ENCODE results near the gene KLK6. TPM values are rescaled to one million over a fixed set of nuclear protein-coding genes. Genes with fewer than 3 reads are reported as not detected.

KLK6 gene
- total RNA-seq, 2 donors from 2014 or later, result not detected

GRCh38 chr19:50962245-50962644, 7.1 kb downstream of the KLK6 start:
- ATAC-seq (no peak), DNase-seq (no peak)
- Mint-ChIP-seq H3K4me1 (no peaks in the 10 kb centered on the region), H3K4me3 (no peak overlapping the region), H3K27me3 (peaks cover 14% of the 10 kb centered on the region), H3K36me3 (ENCODE audit: low read depth) (peaks cover 3% of the 10 kb centered on the region), H3K27ac (no peak overlapping the region)
- H3K9me3 ChIP-seq (ENCODE audit: control insufficient read depth, low read length, poor library complexity, severe bottlenecking), result no peaks in the 10 kb centered on the region

- Mint-ChIP-seq H3K27ac (no peak overlapping the region), H3K36me3 (ENCODE audit: low read depth) (peaks cover 3% of the 10 kb centered on the region), H3K4me1 (no peaks in the 10 kb centered on the region), H3K4me3 (no peak overlapping the region), H3K27me3 (peaks cover 9% of the 10 kb centered on the region)
- DNase-seq (no peak), ATAC-seq (no peak)
- no peaks in the 10 kb centered on the region for H3K9me3 ChIP-seq (ENCODE audit: control insufficient read depth, low read length, poor library complexity, severe bottlenecking)
These were observed 9.5 kb downstream of the KLK6 start for GRCh38 chr19:50959731-50960500.

GRCh38 chr19:50957587-50957986, 11.8 kb downstream of the KLK6 start:
- Mint-ChIP-seq H3K36me3 (ENCODE audit: low read depth) (peaks cover 2% of the 10 kb centered on the region), H3K4me1 (peaks cover 7% of the 10 kb centered on the region), H3K27me3 (peaks cover 25% of the 10 kb centered on the region), H3K4me3 (no peak overlapping the region), H3K27ac (no peak overlapping the region)
- H3K9me3 ChIP-seq (ENCODE audit: control insufficient read depth, low read length, poor library complexity, severe bottlenecking), result no peaks in the 10 kb centered on the region
- ATAC-seq, result no peak
- no peak for DNase-seq

GRCh38 chr19:50952910-50953309, 16.5 kb downstream of the KLK6 start, which contains the start of gene KLK5:
KLK5 (minus strand) TSS chr19:50953038; CDS start chr19:50952657, 381 bp downstream.
- Mint-ChIP-seq H3K27ac (no peak within 1 kb of the TSS), H3K36me3 (ENCODE audit: low read depth) (peaks cover 2% of the 10 kb centered on the region), H3K4me1 (peaks cover 7% of the 10 kb centered on the region), H3K4me3 (no peak within 1 kb of the TSS), H3K27me3 (peaks cover 43% of the 10 kb centered on the region)
- DNase-seq, result no peak
- H3K9me3 ChIP-seq (ENCODE audit: control insufficient read depth, low read length, poor library complexity, severe bottlenecking), result no peaks in the 10 kb centered on the region
- ATAC-seq, result no peak

DNA sequence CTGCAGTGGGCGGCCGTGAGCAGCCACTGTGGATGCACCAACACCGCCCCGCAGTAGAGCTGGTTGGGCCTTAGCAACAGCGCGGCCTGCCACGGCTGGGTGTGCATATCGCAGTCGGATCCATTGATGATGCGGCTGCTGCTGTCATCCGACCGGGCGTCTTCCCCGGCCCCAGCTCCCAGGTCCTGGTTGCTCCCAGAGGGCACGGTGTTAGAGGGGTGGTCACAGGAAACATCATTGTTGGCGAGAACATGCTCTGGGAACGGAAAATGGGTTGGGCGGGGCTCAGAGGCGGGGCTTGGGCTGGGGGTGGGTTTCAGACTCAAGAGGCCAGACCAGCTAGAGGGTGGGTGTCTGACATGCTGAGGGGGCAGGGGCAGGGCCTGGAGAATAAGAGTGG, 19.5 kb downstream of the KLK6 start:
- ATAC-seq, result no peak
- no peak overlapping the region for H3K27ac Mint-ChIP-seq
- peaks cover 7% of the 10 kb centered on the region for H3K4me1 Mint-ChIP-seq
- H3K4me3 Mint-ChIP-seq, result no peak overlapping the region
- DNase-seq, result no peak
- H3K36me3 Mint-ChIP-seq (ENCODE audit: low read depth), result peaks cover 2% of the 10 kb centered on the region
- H3K9me3 ChIP-seq (ENCODE audit: control insufficient read depth, low read length, poor library complexity, severe bottlenecking), result no peaks in the 10 kb centered on the region
- peaks cover 41% of the 10 kb centered on the region for H3K27me3 Mint-ChIP-seq

- Mint-ChIP-seq H3K4me3 (no peak overlapping the region), H3K36me3 (ENCODE audit: low read depth) (no peaks in the 10 kb centered on the region), H3K4me1 (no peaks in the 10 kb centered on the region), H3K27ac (no peak overlapping the region), H3K27me3 (peaks cover 36% of the 10 kb centered on the region)
- no peak for ATAC-seq
- DNase-seq, result no peak
- H3K9me3 ChIP-seq (ENCODE audit: control insufficient read depth, low read length, poor library complexity, severe bottlenecking), result no peaks in the 10 kb centered on the region
These were observed 22.3 kb downstream of the KLK6 start for GRCh38 chr19:50947123-50947522.

DNA sequence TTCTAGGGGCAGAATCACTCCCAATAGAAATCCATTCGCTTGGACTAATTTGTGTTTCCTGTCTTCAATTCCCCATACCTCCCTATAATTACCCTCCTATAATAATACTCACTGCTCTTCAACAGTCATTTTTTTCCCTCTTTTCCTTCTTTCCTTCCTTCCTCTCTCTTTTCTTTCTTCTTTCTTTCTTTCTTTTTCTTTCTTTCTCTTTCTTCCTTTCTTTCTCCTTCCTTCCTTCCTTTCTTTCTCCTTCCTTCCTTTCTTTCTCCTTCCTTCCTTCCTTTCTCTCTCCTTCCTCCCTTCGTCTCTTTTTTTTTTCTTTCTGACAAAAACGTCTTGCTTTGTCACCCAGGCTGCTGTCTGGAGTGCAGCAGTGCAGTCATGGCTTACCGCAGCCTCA, 24.6 kb downstream of the KLK6 start:
- H3K27ac Mint-ChIP-seq, result no peak overlapping the region

GRCh38 chr19:50943074-50943828, 26.1 kb downstream of the KLK6 start:
- H3K27ac Mint-ChIP-seq, result no peak overlapping the region
- H3K36me3 Mint-ChIP-seq (ENCODE audit: low read depth), result no peaks in the 10 kb centered on the region
- H3K27me3 Mint-ChIP-seq, result peaks cover 26% of the 10 kb centered on the region
- ATAC-seq (no peak), DNase-seq (no peak)
- no peak overlapping the region for H3K4me3 Mint-ChIP-seq
- H3K4me1 Mint-ChIP-seq, result no peaks in the 10 kb centered on the region
- H3K9me3 ChIP-seq (ENCODE audit: control insufficient read depth, low read length, poor library complexity, severe bottlenecking), result no peaks in the 10 kb centered on the region

More for the DNA sequence above, 24.6 kb downstream of the KLK6 start:
- ATAC-seq, result no peak
- Mint-ChIP-seq H3K36me3 (ENCODE audit: low read depth) (no peaks in the 10 kb centered on the region), H3K4me1 (no peaks in the 10 kb centered on the region), H3K27me3 (peaks cover 31% of the 10 kb centered on the region), H3K4me3 (no peak overlapping the region)
- H3K9me3 ChIP-seq (ENCODE audit: control insufficient read depth, low read length, poor library complexity, severe bottlenecking), result no peaks in the 10 kb centered on the region
- no peak for DNase-seq

DNA sequence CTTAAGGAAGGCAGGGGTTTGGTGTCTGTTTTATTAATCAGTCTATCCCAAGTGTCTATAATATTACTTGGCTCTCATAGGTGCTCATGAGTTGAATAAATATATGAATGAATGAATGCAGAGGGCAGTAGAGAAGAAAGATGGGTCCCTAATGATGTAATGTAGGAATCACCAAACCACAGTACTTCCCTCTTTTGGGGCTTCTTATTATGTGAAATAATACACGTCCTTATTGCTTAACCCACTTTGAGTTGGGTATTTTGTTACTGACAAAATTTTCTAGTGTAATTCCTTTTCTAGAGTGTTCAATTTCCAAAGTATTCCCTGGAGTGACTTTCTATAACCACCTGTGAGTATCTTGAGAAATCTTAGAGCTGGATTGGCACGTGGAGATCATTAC, 29.8 kb downstream of the KLK6 start:
- Mint-ChIP-seq H3K27me3 (peaks cover 35% of the 10 kb centered on the region), H3K36me3 (ENCODE audit: low read depth) (no peaks in the 10 kb centered on the region), H3K27ac (no peak overlapping the region), H3K4me1 (no peaks in the 10 kb centered on the region), H3K4me3 (no peak overlapping the region)
- H3K9me3 ChIP-seq (ENCODE audit: control insufficient read depth, low read length, poor library complexity, severe bottlenecking), result no peaks in the 10 kb centered on the region
- DNase-seq (no peak), ATAC-seq (no peak)

DNA sequence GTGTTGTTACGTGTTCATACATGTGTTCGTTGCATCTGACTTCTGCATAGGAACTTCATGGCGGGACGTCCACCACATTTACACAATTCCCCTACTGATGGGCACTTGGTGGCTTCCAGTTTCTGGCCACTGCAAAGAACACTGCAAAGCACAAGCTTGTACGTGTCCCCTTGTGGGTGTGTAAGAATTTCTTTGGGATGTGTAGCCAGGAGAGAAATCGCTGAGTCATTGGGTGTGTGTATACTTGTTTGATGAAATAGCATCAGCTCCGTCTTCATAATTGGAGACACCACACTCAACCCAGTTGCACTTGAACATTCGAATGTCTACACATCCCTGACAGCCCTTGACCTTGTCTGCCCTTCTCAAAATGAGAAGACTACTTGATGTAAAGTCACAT, 35.8 kb downstream of the KLK6 start:
- H3K36me3 Mint-ChIP-seq (ENCODE audit: low read depth), result peaks cover 2% of the 10 kb centered on the region
- no peak overlapping the region for H3K4me3 Mint-ChIP-seq
- DNase-seq (no peak), ATAC-seq (no peak)
- H3K9me3 ChIP-seq (ENCODE audit: control insufficient read depth, low read length, poor library complexity, severe bottlenecking), result no peaks in the 10 kb centered on the region
- no peak overlapping the region for H3K27ac Mint-ChIP-seq
- H3K27me3 Mint-ChIP-seq, result peaks cover 53% of the 10 kb centered on the region
- peaks cover 10% of the 10 kb centered on the region for H3K4me1 Mint-ChIP-seq

DNA sequence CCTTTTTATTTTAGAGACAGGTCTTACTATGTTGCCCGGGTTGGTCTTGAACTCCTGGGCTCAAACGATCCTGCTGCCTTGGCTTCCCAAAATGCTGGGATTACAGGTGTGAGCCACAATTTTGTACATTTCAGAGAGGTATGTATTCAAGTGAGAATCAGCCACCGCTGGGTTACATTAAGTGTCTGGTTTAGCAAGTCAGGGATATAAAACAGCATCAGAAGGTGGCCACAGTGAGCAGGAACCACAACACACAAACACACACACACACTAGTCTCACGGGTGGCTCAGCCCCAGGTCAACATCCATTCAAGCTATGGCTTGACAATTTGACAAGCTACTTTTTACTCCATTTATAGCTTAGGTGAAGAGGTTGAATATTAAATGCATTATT, 36.7 kb downstream of the KLK6 start:
- ATAC-seq (no peak), DNase-seq (no peak)
- no peak overlapping the region for H3K4me3 Mint-ChIP-seq
- H3K27ac Mint-ChIP-seq, result no peak overlapping the region
- H3K9me3 ChIP-seq (ENCODE audit: control insufficient read depth, low read length, poor library complexity, severe bottlenecking), result no peaks in the 10 kb centered on the region
- peaks cover 59% of the 10 kb centered on the region for H3K27me3 Mint-ChIP-seq
- H3K4me1 Mint-ChIP-seq, result peaks cover 10% of the 10 kb centered on the region
- H3K36me3 Mint-ChIP-seq (ENCODE audit: low read depth), result peaks cover 2% of the 10 kb centered on the region

DNA sequence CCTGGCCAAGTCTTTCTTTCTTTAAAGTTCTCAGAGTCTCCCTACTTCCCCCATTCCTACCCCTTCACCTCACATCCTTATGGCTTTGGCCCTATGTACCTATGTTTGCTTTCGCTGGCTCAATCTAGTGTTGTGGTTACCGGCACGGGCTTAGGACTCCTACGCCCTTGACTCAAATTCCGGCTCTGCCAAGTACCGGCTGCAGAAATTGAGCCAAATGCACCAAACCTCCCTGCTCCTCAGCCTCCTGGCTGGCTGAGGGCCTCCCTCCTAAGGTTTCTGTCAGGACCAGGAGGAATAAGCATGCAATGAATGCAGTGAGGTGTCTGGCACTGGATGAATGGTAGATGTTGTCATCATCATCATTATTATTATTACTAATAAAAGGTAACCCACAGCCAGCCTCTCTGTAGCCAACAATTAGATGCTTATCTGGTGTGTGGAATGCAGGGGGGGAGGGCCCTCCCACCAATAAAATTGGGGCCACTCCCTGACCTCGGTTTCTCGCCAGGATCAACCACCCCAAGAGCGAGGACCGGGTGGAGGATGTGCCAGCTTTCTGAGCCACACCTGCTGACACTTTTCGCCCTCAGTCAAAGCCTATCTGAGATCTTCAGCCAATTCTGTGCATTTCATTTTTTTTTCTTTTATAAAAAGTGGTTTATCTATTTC, 37.2 kb downstream of the KLK6 start:
- no peak for DNase-seq
- H3K27ac Mint-ChIP-seq, result no peak overlapping the region
- H3K9me3 ChIP-seq (ENCODE audit: control insufficient read depth, low read length, poor library complexity, severe bottlenecking), result no peaks in the 10 kb centered on the region
- peaks cover 64% of the 10 kb centered on the region for H3K27me3 Mint-ChIP-seq
- H3K4me3 Mint-ChIP-seq, result no peak overlapping the region
- peaks cover 2% of the 10 kb centered on the region for H3K36me3 Mint-ChIP-seq (ENCODE audit: low read depth)
- ATAC-seq, result no peak
- H3K4me1 Mint-ChIP-seq, result peaks cover 10% of the 10 kb centered on the region

GRCh38 chr19:50931023-50931422, 38.4 kb downstream of the KLK6 start:
- DNase-seq, result no peak
- H3K27ac Mint-ChIP-seq, result no peak overlapping the region
- peaks cover 59% of the 10 kb centered on the region for H3K27me3 Mint-ChIP-seq
- H3K36me3 Mint-ChIP-seq (ENCODE audit: low read depth), result peaks cover 2% of the 10 kb centered on the region
- H3K4me1 Mint-ChIP-seq, result peaks cover 10% of the 10 kb centered on the region
- H3K4me3 Mint-ChIP-seq, result no peak overlapping the region
- ATAC-seq, result no peak
- no peaks in the 10 kb centered on the region for H3K9me3 ChIP-seq (ENCODE audit: control insufficient read depth, low read length, poor library complexity, severe bottlenecking)

All from T-helper 17 cell (primary cell).